ENCODE data around the gene DNAH11. TPM values are rescaled to one million over a fixed set of nuclear protein-coding genes. Genes with fewer than 3 reads are reported as not detected.

Gene DNAH11
- total RNA-seq, 1 donor from 2014 or later: under 0.01 TPM

DNA sequence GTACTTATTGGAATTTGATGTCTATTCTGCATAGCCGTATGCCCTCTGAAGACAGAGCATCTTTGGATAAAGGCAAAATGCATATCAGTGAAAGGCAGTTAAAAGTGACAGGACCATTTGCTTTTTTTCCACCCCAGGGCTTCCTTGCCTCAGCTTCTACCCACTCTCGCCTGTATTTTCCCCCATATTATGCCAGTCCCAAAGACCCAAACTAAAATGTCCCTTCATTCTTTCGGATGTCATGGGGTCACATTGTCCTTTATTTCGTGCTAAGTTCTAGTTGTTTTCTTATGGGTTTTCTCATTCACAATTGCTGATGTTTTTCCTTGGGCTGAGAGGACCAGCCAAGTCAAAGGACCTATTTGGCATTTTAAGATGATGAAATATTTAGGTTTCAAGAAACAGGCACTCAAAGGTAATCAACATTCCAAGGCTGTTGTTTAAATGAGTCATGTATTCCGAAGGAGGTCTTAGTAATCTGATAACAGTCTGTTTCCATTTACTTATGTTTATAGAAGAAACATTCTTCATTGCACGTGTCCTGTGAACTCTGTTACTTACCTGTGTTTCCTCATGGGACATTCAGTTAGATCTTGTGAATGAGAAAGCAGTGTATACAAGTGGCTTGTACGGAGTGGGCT, 74.1 kb downstream of the DNAH11 start:
- H3K4me3 ChIP-seq (ENCODE audit: low read length in 3 of 3): no peak overlapping the region
- H3K27ac ChIP-seq (ENCODE audit: low read depth, low read length): no peak overlapping the region
- H3K4me1 ChIP-seq (ENCODE audit: control insufficient read depth in 3 of 3, insufficient read depth in 3 of 3, low read length in 3 of 3): no peaks in the 10 kb centered on the region
- H3K36me3 ChIP-seq (ENCODE audit: control insufficient read depth in 3 of 3, insufficient read depth in 3 of 3, low read length in 3 of 3): no peaks in the 10 kb centered on the region
- no peaks in the 10 kb centered on the region for H3K27me3 ChIP-seq (ENCODE audit: control insufficient read depth in 3 of 3, insufficient read depth in 3 of 3, low read length in 3 of 3)
- no peaks in the 10 kb centered on the region for H3K9me3 ChIP-seq (ENCODE audit: control insufficient read depth in 3 of 3, low read length in 3 of 3)
- no peak overlapping the region for H3K9ac ChIP-seq (ENCODE audit: low read depth in 1 of 3, low read length in 3 of 3)

DNA sequence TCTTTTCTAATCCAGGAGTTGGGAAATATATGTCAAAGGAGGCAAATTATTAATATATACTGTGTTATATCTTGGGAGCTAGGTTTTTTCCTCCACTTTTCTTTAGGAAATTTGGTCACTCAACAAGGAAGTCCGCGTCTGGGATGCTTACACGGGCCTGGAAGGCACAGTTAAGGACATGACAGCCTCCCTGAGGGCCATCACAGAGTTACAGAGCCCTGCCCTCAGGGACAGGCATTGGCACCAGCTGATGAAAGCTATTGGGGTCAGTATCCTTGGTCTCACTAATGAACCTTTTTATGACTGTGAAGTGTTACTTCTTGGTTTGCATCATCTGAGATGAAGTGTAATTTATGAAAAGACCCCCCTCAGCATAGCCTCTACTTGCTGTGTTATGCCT, 74.7 kb downstream of the DNAH11 start:
- Histone ChIP-seq H3K27ac (ENCODE audit: low read depth, low read length) (no peak overlapping the region), H3K36me3 (ENCODE audit: control insufficient read depth in 3 of 3, insufficient read depth in 3 of 3, low read length in 3 of 3) (no peaks in the 10 kb centered on the region), H3K9me3 (ENCODE audit: control insufficient read depth in 3 of 3, low read length in 3 of 3) (no peaks in the 10 kb centered on the region), H3K4me3 (ENCODE audit: low read length in 3 of 3) (no peak overlapping the region), H3K27me3 (ENCODE audit: control insufficient read depth in 3 of 3, insufficient read depth in 3 of 3, low read length in 3 of 3) (no peaks in the 10 kb centered on the region), H3K9ac (ENCODE audit: low read depth in 1 of 3, low read length in 3 of 3) (no peak overlapping the region), H3K4me1 (ENCODE audit: control insufficient read depth in 3 of 3, insufficient read depth in 3 of 3, low read length in 3 of 3) (no peaks in the 10 kb centered on the region)

DNA sequence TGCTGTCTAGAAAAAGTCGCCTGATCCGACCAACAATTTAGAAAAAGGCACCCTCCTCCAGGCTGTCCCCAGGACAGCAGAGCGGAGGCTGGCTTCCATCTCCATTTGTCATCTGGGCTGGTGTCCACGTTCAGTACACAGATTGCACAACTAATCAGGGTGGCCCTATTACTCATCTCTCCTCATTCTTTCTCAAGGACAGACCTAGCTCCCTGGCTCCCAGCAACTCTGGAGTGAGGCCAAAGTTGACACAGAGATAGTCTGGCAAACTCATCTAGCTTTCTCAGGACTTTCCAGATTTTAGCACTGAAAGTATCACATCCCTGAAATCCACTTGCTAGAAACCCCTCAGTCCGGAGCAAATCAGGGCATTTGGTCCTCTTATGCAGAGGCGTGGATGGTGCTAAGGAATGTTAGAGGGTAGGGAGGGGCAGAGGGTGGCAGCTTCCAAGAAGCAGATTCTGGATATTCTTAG, 75.1 kb downstream of the DNAH11 start:
- H3K36me3 ChIP-seq (ENCODE audit: control insufficient read depth in 3 of 3, insufficient read depth in 3 of 3, low read length in 3 of 3): no peaks in the 10 kb centered on the region
- no peak overlapping the region for H3K4me3 ChIP-seq (ENCODE audit: low read length in 3 of 3)
- H3K9me3 ChIP-seq (ENCODE audit: control insufficient read depth in 3 of 3, low read length in 3 of 3): no peaks in the 10 kb centered on the region
- no peak overlapping the region for H3K27ac ChIP-seq (ENCODE audit: low read depth, low read length)
- H3K4me1 ChIP-seq (ENCODE audit: control insufficient read depth in 3 of 3, insufficient read depth in 3 of 3, low read length in 3 of 3): no peaks in the 10 kb centered on the region
- no peak overlapping the region for H3K9ac ChIP-seq (ENCODE audit: low read depth in 1 of 3, low read length in 3 of 3)
- H3K27me3 ChIP-seq (ENCODE audit: control insufficient read depth in 3 of 3, insufficient read depth in 3 of 3, low read length in 3 of 3): no peaks in the 10 kb centered on the region

DNA sequence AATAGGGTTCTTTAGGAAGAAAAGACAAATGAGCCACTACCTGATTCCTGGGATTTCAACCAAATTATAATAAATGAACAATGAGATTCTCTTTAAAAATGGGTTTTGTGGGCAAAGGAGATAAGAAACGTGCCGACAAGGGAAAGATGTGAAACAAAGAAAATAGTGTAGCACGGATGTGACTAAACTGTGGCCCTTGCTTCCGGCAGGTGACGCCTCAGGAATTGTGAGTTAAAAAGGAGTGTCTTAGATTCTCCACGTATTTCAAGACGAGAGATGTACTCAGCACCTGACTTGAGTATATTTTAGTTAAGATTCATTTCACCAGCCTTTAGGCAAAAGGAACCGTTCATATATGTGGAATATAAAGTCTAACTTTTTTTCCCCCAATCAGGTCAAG, 75.9 kb downstream of the DNAH11 start:
- Histone ChIP-seq H3K36me3 (ENCODE audit: control insufficient read depth in 3 of 3, insufficient read depth in 3 of 3, low read length in 3 of 3) (no peaks in the 10 kb centered on the region), H3K9me3 (ENCODE audit: control insufficient read depth in 3 of 3, low read length in 3 of 3) (no peaks in the 10 kb centered on the region), H3K27ac (ENCODE audit: low read depth, low read length) (no peak overlapping the region), H3K4me3 (ENCODE audit: low read length in 3 of 3) (no peak overlapping the region), H3K9ac (ENCODE audit: low read depth in 1 of 3, low read length in 3 of 3) (no peak overlapping the region), H3K4me1 (ENCODE audit: control insufficient read depth in 3 of 3, insufficient read depth in 3 of 3, low read length in 3 of 3) (no peaks in the 10 kb centered on the region), H3K27me3 (ENCODE audit: control insufficient read depth in 3 of 3, insufficient read depth in 3 of 3, low read length in 3 of 3) (no peaks in the 10 kb centered on the region)

- H3K4me3 ChIP-seq (ENCODE audit: low read length in 3 of 3): no peak overlapping the region
- H3K27me3 ChIP-seq (ENCODE audit: control insufficient read depth in 3 of 3, insufficient read depth in 3 of 3, low read length in 3 of 3): no peaks in the 10 kb centered on the region
- no peaks in the 10 kb centered on the region for H3K36me3 ChIP-seq (ENCODE audit: control insufficient read depth in 3 of 3, insufficient read depth in 3 of 3, low read length in 3 of 3)
- H3K9ac ChIP-seq (ENCODE audit: low read depth in 1 of 3, low read length in 3 of 3): no peak overlapping the region
- no peak overlapping the region for H3K27ac ChIP-seq (ENCODE audit: low read depth, low read length)
- no peaks in the 10 kb centered on the region for H3K4me1 ChIP-seq (ENCODE audit: control insufficient read depth in 3 of 3, insufficient read depth in 3 of 3, low read length in 3 of 3)
- no peaks in the 10 kb centered on the region for H3K9me3 ChIP-seq (ENCODE audit: control insufficient read depth in 3 of 3, low read length in 3 of 3)
These were observed 77.2 kb downstream of the DNAH11 start for GRCh38 chr7:21620054-21620453.

DNA sequence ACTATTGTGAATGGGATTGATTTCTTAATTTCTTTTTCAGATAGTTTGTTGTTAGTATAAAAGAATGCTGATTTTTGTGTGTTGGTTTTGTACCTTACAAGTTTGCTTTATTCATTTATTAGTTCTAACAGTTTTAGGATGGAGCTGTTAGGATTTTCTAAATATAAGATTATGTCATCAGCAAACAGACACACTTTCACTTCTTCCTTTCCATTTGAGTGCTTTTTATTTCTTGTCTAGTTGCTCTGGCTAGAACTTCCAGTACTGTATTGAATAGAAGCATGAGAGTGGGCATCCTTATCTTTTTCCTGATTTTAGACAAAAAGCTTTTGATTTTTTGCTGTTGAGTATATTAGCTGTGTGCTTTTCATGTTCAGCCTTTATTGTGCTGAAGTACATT, 81.5 kb downstream of the DNAH11 start:
- Histone ChIP-seq H3K4me3 (ENCODE audit: low read length in 3 of 3) (no peak overlapping the region), H3K4me1 (ENCODE audit: control insufficient read depth in 3 of 3, insufficient read depth in 3 of 3, low read length in 3 of 3) (no peaks in the 10 kb centered on the region), H3K9ac (ENCODE audit: low read depth in 1 of 3, low read length in 3 of 3) (no peak overlapping the region), H3K9me3 (ENCODE audit: control insufficient read depth in 3 of 3, low read length in 3 of 3) (no peaks in the 10 kb centered on the region), H3K27me3 (ENCODE audit: control insufficient read depth in 3 of 3, insufficient read depth in 3 of 3, low read length in 3 of 3) (no peaks in the 10 kb centered on the region), H3K27ac (ENCODE audit: low read depth, low read length) (no peak overlapping the region), H3K36me3 (ENCODE audit: control insufficient read depth in 3 of 3, insufficient read depth in 3 of 3, low read length in 3 of 3) (no peaks in the 10 kb centered on the region)

- no peak overlapping the region for H3K27ac ChIP-seq (ENCODE audit: low read depth, low read length)
- H3K36me3 ChIP-seq (ENCODE audit: control insufficient read depth in 3 of 3, insufficient read depth in 3 of 3, low read length in 3 of 3): no peaks in the 10 kb centered on the region
- H3K9me3 ChIP-seq (ENCODE audit: control insufficient read depth in 3 of 3, low read length in 3 of 3): no peaks in the 10 kb centered on the region
These were observed 93.9 kb downstream of the DNAH11 start for GRCh38 chr7:21636694-21637093.

DNA sequence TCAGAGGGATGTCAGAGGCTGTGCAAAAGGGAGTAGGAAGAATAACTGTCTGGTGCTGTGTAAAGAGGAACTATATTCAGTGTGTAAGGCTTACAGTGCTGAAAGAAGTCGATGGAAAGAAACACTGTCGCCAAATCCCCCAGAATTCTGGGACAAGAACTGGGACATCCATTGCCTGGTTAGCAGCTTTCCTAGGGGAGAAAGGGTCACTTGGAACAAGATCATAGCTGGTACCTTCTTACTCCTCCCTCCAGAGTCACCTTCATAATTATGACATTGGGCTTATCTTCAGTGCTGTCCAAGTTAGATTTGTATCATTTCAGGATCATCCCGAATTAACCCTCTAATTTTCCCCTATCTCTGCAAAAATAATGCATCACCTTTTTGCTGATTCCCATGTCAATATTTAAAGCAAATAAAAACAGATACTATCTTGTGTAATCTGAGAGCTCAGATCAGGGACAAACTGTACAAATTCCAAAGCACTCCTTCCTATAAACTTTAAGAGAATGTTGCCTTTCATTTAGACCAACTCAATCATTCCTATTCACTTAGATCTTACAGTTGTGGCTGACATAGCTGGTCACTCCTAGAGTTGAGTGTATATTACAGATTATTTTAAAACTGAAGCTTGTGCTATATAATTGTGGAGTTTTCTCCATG, 96.5 kb downstream of the DNAH11 start:
- Histone ChIP-seq H3K27me3 (ENCODE audit: control insufficient read depth in 3 of 3, insufficient read depth in 3 of 3, low read length in 3 of 3) (peaks cover 0 to 5% (median 0%) of the 10 kb centered on the region in 3 donors), H3K36me3 (ENCODE audit: control insufficient read depth in 3 of 3, insufficient read depth in 3 of 3, low read length in 3 of 3) (no peaks in the 10 kb centered on the region), H3K9me3 (ENCODE audit: control insufficient read depth in 3 of 3, low read length in 3 of 3) (no peaks in the 10 kb centered on the region), H3K4me3 (ENCODE audit: low read length in 3 of 3) (no peak overlapping the region), H3K4me1 (ENCODE audit: control insufficient read depth in 3 of 3, insufficient read depth in 3 of 3, low read length in 3 of 3) (no peaks in the 10 kb centered on the region), H3K27ac (ENCODE audit: low read depth, low read length) (no peak overlapping the region), H3K9ac (ENCODE audit: low read depth in 1 of 3, low read length in 3 of 3) (no peak overlapping the region)

More at GRCh38 chr7:21636694-21637093, 93.9 kb downstream of the DNAH11 start:
- Histone ChIP-seq H3K27me3 (ENCODE audit: control insufficient read depth in 3 of 3, insufficient read depth in 3 of 3, low read length in 3 of 3) (peaks cover 0 to 5% (median 0%) of the 10 kb centered on the region in 3 donors), H3K4me3 (ENCODE audit: low read length in 3 of 3) (no peak overlapping the region), H3K4me1 (ENCODE audit: control insufficient read depth in 3 of 3, insufficient read depth in 3 of 3, low read length in 3 of 3) (no peaks in the 10 kb centered on the region), H3K9ac (ENCODE audit: low read depth in 1 of 3, low read length in 3 of 3) (no peak overlapping the region)

DNA sequence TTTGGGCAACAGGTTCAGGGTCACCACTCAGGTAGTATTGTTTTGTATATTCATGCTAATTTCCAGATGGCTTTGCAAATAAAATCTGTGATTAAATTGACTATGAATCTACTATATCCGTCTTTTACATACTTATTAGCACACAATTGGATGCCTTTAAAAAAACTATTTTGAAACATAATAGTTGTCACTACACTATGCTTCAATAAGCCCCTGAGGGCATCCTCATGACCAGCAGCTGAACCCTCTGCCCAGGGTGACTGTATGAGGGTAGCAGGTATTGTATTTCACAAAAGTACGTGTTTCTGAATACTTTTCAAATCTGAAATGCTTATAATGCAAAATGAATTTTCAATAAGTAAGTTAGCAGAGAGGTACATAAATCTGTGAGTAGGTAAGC, 97.3 kb downstream of the DNAH11 start:
- H3K4me3 ChIP-seq (ENCODE audit: low read length in 3 of 3): no peak overlapping the region
- no peaks in the 10 kb centered on the region for H3K9me3 ChIP-seq (ENCODE audit: control insufficient read depth in 3 of 3, low read length in 3 of 3)
- peaks cover 0 to 5% (median 0%) of the 10 kb centered on the region in 3 donors for H3K27me3 ChIP-seq (ENCODE audit: control insufficient read depth in 3 of 3, insufficient read depth in 3 of 3, low read length in 3 of 3)
- no peaks in the 10 kb centered on the region for H3K4me1 ChIP-seq (ENCODE audit: control insufficient read depth in 3 of 3, insufficient read depth in 3 of 3, low read length in 3 of 3)
- H3K36me3 ChIP-seq (ENCODE audit: control insufficient read depth in 3 of 3, insufficient read depth in 3 of 3, low read length in 3 of 3): no peaks in the 10 kb centered on the region
- H3K27ac ChIP-seq (ENCODE audit: low read depth, low read length): no peak overlapping the region
- H3K9ac ChIP-seq (ENCODE audit: low read depth in 1 of 3, low read length in 3 of 3): no peak overlapping the region

GRCh38 chr7:21641546-21641945, 98.7 kb downstream of the DNAH11 start:
- Histone ChIP-seq H3K4me1 (ENCODE audit: control insufficient read depth in 3 of 3, insufficient read depth in 3 of 3, low read length in 3 of 3) (no peaks in the 10 kb centered on the region), H3K27me3 (ENCODE audit: control insufficient read depth in 3 of 3, insufficient read depth in 3 of 3, low read length in 3 of 3) (peaks cover 0 to 5% (median 0%) of the 10 kb centered on the region in 3 donors)

More at GRCh38 chr7:21641546-21641945, 98.7 kb downstream of the DNAH11 start:
- Histone ChIP-seq H3K4me3 (ENCODE audit: low read length in 3 of 3) (no peak overlapping the region), H3K9ac (ENCODE audit: low read depth in 1 of 3, low read length in 3 of 3) (no peak overlapping the region), H3K27ac (ENCODE audit: low read depth, low read length) (no peak overlapping the region), H3K36me3 (ENCODE audit: control insufficient read depth in 3 of 3, insufficient read depth in 3 of 3, low read length in 3 of 3) (no peaks in the 10 kb centered on the region), H3K9me3 (ENCODE audit: control insufficient read depth in 3 of 3, low read length in 3 of 3) (no peaks in the 10 kb centered on the region)

All from skeletal muscle tissue (tissue), 4 donors.